HG03558 (cell line): ENCODE data around the gene PIAS2.
A peak's percentile ranks its signal among the peaks of the same experiment; 100 is the strongest.

Source experiments
- ATAC-seq: cut with Tn5 transposase; IDR thresholded peaks from one replicate; pipeline ENCODE4 v1.9.1; 2021; ENCODE audit warnings: moderate number of reproducible peaks; ENCODE audit not compliant: unreplicated experiment; ENCODE audit errors: extremely low read depth

The PIAS2 gene

GRCh38 chr18:46768166-46768921, 149.0 kb downstream of the PIAS2 start:
- no peak for ATAC-seq

GRCh38 chr18:46767217-46767616, 150.1 kb downstream of the PIAS2 start:
- ATAC-seq: no peak

- ATAC-seq: no peak
These were observed 152.7 kb downstream of the PIAS2 start for GRCh38 chr18:46764586-46764985.

DNA sequence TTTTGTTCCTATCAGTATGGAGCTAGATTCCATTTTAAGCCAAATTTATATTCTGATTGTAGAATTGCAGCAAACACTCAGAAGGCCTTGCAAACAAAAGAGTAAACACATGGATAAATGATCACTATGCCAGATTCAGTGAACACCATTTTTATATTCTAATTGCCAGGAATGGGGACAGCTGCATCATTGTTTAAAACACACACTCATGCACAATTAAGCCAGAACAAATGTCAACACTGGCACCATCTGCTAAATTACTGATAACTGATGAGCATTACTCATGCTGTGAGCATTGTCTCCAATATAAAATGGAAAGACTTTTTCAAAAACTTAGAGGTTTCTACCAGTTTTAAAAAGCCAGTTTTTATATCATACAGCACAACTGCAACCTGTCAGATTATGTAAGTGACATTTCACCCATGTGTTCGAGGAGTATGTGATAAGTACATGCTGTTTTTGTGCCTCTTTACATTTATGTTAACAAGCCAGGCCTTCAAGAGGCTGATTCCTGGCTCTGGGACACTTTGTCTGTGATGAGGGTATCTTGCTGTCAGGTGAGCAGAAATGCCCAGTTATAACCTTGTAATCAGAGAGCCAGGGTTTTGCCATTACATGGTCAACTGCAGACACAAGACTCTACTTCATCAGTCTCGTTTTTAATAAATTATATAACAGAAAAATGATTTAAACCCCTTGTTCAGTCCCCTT, 156.1 kb downstream of the PIAS2 start:
- ATAC-seq: no peak

- no peak for ATAC-seq
These were observed 157.4 kb downstream of the PIAS2 start for GRCh38 chr18:46759890-46760289.

- no peak for ATAC-seq
These were observed 160.6 kb downstream of the PIAS2 start, which contains the start of gene ST8SIA5 for GRCh38 chr18:46756559-46757201. ST8SIA5 (minus strand) TSS chr18:46757053; CDS start chr18:46756508, 545 bp downstream.

DNA sequence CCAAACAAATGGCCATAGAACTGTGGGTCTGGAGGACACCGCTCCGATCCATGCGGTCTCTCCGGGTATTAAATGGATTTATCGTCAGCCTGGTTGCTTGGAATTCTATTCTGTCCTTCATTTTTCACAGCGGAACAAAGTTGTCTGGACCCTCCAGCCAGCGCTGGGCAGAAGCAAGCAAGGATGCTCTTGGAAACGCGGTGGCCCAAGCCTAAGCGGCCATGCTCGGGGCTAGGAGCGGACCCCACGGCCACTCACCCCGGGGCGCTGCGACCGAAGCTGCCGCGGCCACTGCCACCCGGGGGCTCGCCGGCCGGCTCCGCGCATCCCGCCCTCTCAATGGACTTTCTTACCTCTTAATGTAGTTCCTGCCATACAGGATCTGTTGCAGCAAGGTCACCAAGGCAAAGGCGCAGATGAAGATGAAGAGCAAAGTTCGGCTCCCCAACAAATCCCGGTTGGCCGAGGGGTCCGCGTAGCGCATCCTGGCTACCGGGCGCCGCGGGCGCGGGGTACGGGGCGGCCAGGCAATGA, 161.2 kb downstream of the PIAS2 start:
- no peak for ATAC-seq

DNA sequence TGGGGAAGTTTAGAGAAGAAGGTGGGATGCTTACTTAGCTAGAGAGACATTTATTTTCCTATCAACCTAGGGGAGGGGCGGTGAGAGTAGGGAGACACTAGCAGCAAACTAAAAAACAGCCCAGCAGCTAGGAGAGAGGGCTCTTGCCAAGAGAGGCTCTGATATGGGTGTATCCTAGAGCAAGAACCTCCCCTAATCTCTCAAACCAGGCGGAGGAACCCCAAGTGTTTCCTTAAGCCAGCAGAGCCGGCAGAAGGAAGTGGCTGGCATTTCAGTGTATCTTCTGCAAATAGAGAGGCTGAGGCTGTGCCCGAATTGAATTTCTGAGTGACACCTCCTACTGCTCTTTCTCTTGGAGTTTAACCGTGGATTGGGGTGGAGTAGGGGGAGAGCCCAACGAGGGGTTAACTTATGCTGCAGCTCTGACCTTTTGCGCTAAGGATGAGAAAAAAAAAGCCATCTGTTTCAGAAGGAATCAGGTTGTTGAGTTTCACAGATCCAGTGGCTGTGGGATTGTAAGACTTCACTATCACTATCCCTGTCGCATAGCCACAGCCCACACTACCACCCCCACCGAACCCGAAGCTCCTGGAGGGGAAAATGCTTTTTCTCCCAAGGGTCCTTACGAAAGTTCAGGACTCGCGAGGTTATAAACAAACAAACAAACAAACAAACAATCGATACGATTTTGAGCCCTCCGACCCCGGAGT, 161.8 kb downstream of the PIAS2 start:
- no peak for ATAC-seq

- ATAC-seq: no peak
These were observed 162.5 kb downstream of the PIAS2 start for GRCh38 chr18:46754661-46755292.

DNA sequence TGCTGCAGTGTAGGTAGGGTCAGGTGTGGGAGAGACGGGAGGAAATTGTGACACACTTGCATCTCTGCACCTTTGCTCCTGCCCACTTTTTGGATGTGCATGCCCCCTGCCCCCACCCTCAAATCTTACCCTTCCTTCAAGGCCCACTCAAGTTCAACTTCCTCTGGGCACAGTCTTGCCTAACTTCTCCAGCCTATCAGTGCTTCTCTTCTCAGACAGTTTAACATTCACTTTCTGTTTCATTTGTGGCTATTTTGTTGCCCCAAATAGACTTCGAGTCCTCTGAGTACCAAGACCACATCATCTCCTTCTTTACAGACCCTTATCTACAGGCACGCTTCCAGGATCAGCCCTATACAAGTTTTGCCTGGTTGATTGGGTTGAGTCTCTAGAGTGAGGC, 163.1 kb downstream of the PIAS2 start:
- peak; percentile 64 for ATAC-seq
